ENCODE results near the gene DPM3.

The DPM3 gene

GRCh38 chr1:155131285-155131684, 9.0 kb downstream of the DPM3 start:
- H3K9me3 ChIP-seq (ENCODE audit: control insufficient read depth, insufficient read depth, low read depth, low read length), result no peaks in the 10 kb centered on the region
- ChIA-PET POLR2A (interaction anchor here (1.0 to 3.5 kb wide), 3 partner anchors 11 to 41 kb away, joined by 3 to 17 read pairs (median 5); partner anchors contain the start of gene KRTCAP2), CTCF (interaction anchor here (1.0 to 8.1 kb wide), 6 partner anchors 37 to 46 kb away, joined by 3 to 54 read pairs (median 9); partner anchors contain the start of gene KRTCAP2)
- TF ChIP-seq ZNF701 (tag by site-specific recombination; IDR thresholded peaks at IDR 0.05), result no peak
- H3K4me1 ChIP-seq (ENCODE audit: control insufficient read depth, insufficient read depth, low read length), result peaks cover 18% of the 10 kb centered on the region
- H3K4me3 ChIP-seq (ENCODE audit: low read depth, low read length), result no peak overlapping the region
- peaks cover 3 to 36% of the 10 kb centered on the region in 2 experiments; a peak in 2 of 3 replicates for H3K36me3 ChIP-seq (ENCODE audit: control insufficient read depth in 2 of 2, insufficient read depth in 1 of 2, low read length in 2 of 2)
- no peak overlapping the region for H3K27ac ChIP-seq (ENCODE audit: extremely low read depth, low read depth, low read length)

GRCh38 chr1:155130272-155131006, 9.9 kb downstream of the DPM3 start:
- peak overlapping the region; percentile 57; the same call in 1 of the 2 replicates for H3K27ac ChIP-seq (ENCODE audit: extremely low read depth, low read depth, low read length)
- H3K4me3 ChIP-seq (ENCODE audit: low read depth, low read length), result peak overlapping the region; percentile 13
- no peaks in the 10 kb centered on the region for H3K9me3 ChIP-seq (ENCODE audit: control insufficient read depth, insufficient read depth, low read depth, low read length)
- peaks cover 3 to 36% of the 10 kb centered on the region in 2 experiments; a peak in 2 of 3 replicates for H3K36me3 ChIP-seq (ENCODE audit: control insufficient read depth in 2 of 2, insufficient read depth in 1 of 2, low read length in 2 of 2)
- peaks cover 21% of the 10 kb centered on the region for H3K4me1 ChIP-seq (ENCODE audit: control insufficient read depth, insufficient read depth, low read length)
- POLR2A ChIA-PET, result interaction anchor here (1.8 to 3.5 kb wide), 2 partner anchors 39 to 42 kb away, joined by 5 to 17 read pairs; partner anchors contain the start of gene KRTCAP2
- CTCF ChIA-PET, result interaction anchor here (0.5 to 8.1 kb wide), 8 partner anchors 18 to 593 kb away, joined by 3 to 54 read pairs (median 9); partner anchors contain the start of gene KRTCAP2
- TF ChIP-seq ZBTB8A (tag by site-specific recombination; IDR thresholded peaks at IDR 0.05) (0 out of 2 replicates have a peak, but pooled peaks have one; percentile 0), ZNF692 (tag by site-specific recombination; IDR thresholded peaks at IDR 0.05) (0 out of 2 replicates have a peak, but pooled peaks have one; percentile 43), SALL2 (tag by site-specific recombination; IDR thresholded peaks at IDR 0.05; ENCODE audit: borderline replicate concordance) (no peak), ZNF362 (tag by site-specific recombination; IDR thresholded peaks at IDR 0.05) (no peak), PRDM1 (tag by site-specific recombination; IDR thresholded peaks at IDR 0.05) (peak; percentile 93), ZFP37 (tag by site-specific recombination; IDR thresholded peaks at IDR 0.05) (no peak), ZNF398 (tag by site-specific recombination; IDR thresholded peaks at IDR 0.05) (peak; percentile 96), TCF7L2 (IDR thresholded peaks at IDR 0.05; ENCODE audit: borderline replicate concordance, low read depth, low read length) (no peak), KLF8 (tag by site-specific recombination; IDR thresholded peaks at IDR 0.05) (no peak)

- ChIA-PET POLR2A (interaction anchor here (0.6 to 3.5 kb wide), 6 partner anchors 11 to 128 kb away, joined by 3 to 17 read pairs (median 4); partner anchors contain the start of genes DPM3 and KRTCAP2), CTCF (interaction anchor here (0.5 to 8.1 kb wide), 9 partner anchors 14 to 167 kb away, joined by 3 to 54 read pairs (median 5); partner anchors contain the start of gene PYGO2)
- no peaks in the 10 kb centered on the region for H3K9me3 ChIP-seq (ENCODE audit: control insufficient read depth, insufficient read depth, low read depth, low read length)
- H3K4me3 ChIP-seq (ENCODE audit: low read depth, low read length), result peak overlapping the region; percentile 62
- peaks cover 21% of the 10 kb centered on the region for H3K4me1 ChIP-seq (ENCODE audit: control insufficient read depth, insufficient read depth, low read length)
- peak overlapping the region; percentile 57 for H3K27ac ChIP-seq (ENCODE audit: extremely low read depth, low read depth, low read length)
- peaks cover 3 to 29% of the 10 kb centered on the region in 2 experiments; a peak in 2 of 3 replicates for H3K36me3 ChIP-seq (ENCODE audit: control insufficient read depth in 2 of 2, insufficient read depth in 1 of 2, low read length in 2 of 2)
- TF ChIP-seq HIC1 (tag by site-specific recombination; IDR thresholded peaks at IDR 0.05) (peak; percentile 93), TCF7L2 (IDR thresholded peaks at IDR 0.05; ENCODE audit: borderline replicate concordance, low read depth, low read length) (peak; percentile 83), BCL11A (tag by site-specific recombination; IDR thresholded peaks at IDR 0.05; ENCODE audit: low read depth) (no peak), PRDM10 (tag by site-specific recombination; IDR thresholded peaks at IDR 0.05) (peak; percentile 43), ZNF341 (tag by site-specific recombination; IDR thresholded peaks at IDR 0.05; ENCODE audit: low read depth) (peak; percentile 71), KLF10 (tag by site-specific recombination; IDR thresholded peaks at IDR 0.05) (no peak), ZNF707 (tag by site-specific recombination; IDR thresholded peaks at IDR 0.05) (no peak)
Observed at GRCh38 chr1:155128755-155129473, 11.4 kb downstream of the DPM3 start.
